Effector memory CD4-positive, alpha-beta T cell (primary cell): ENCODE results near the gene MAFG.

Experiments used
- DNase-seq, 3 donors: peaks; one replicate each; pipeline ENCODE4 v3.0.0-alpha.2; 2020
- H3K27ac ChIP-seq: 2 replicates; pipeline ENCODE4 v1.7.0; 2013; ENCODE audit warnings: mild to moderate bottlenecking, low read length, moderate library complexity; ENCODE audit not compliant: insufficient read depth, poor library complexity, severe bottlenecking
- H3K27me3 ChIP-seq: replicated peaks from 2 replicates; pipeline ENCODE4 v1.7.0; 2013; ENCODE audit warnings: mild to moderate bottlenecking, low read length; ENCODE audit not compliant: insufficient read depth, control insufficient read depth, poor library complexity, severe bottlenecking
- H3K36me3 ChIP-seq: 2 replicates; pipeline ENCODE4 v1.7.0; 2013; ENCODE audit warnings: mild to moderate bottlenecking, low read length, moderate library complexity; ENCODE audit not compliant: control insufficient read depth, insufficient read depth
- H3K4me1 ChIP-seq: 2 replicates; pipeline ENCODE4 v1.7.0; 2013; ENCODE audit warnings: low read length, mild to moderate bottlenecking; ENCODE audit not compliant: control insufficient read depth, insufficient read depth, poor library complexity, severe bottlenecking
- H3K4me3 ChIP-seq: 2 replicates; pipeline ENCODE4 v1.7.0; 2013; ENCODE audit warnings: low read length, low read depth, mild to moderate bottlenecking; ENCODE audit not compliant: insufficient read depth, poor library complexity, severe bottlenecking
- H3K9me3 ChIP-seq: 2 replicates; pipeline ENCODE4 v1.7.0; 2013; ENCODE audit warnings: mild to moderate bottlenecking, low read length, moderate library complexity; ENCODE audit not compliant: control insufficient read depth
- total RNA-seq, 3 donors: gene quantifications; one replicate each; lab custom pipeline; 2026; lab: John Stamatoyannopoulos, UW

MAFG gene
- 12.0 to 21.8 (median 21.0) reads per million in 3 donors for total RNA-seq

DNA sequence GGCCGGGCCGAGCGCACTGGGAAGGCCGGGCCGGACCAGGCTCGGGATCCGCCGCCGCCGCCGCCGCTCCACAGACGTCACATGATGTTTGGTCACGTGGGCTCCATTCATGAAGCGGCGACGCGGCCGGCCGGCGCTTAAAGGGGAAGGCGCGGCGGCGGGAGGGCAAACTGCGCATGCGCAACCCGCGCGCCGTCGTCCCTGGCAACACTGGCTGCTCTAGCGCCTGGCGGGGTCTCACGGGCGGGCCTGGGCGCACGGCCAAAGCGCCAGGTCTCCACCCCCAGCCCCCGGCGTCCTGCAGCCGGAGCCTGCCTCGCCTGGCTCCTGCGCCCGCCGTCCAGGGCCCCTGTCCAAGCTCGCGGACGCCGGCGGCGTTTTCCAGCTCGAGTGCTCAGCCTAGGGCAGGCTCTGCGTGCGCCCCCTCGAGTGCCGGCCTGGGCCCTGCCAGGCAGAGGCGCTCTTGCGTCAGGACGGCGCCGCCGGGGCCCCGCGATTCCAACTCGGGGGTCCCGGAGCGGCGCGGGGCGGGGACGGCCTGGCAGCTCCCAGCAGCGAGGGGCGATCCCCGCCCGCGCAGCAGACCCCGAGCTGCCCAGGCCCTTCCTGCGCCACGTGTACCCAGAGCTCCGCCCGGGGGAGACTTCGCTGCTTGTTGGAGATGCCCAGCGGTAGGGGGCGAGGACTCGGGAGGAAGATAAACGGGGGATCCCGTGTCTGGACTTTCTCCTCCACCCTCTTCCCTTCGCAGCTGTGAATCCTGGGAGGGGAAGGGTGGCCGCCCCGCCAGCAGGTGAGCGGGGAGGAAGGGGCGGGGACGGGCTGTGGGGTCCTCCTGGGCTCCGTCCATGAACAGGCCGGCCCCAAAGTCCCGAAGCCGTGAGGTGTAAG is at the start of gene MAFG:
Gene MAFG (minus strand): TSS at position 83 of the 891 bp plus-strand sequence. CDS start 4,550 bp downstream, outside the sequence.
- no peaks in the 10 kb centered on the region for H3K36me3 ChIP-seq
- H3K27me3 ChIP-seq: peaks cover 9% of the 10 kb centered on the region
- H3K4me3 ChIP-seq: peak within 1 kb of the TSS; percentile 55
- H3K4me1 ChIP-seq: peaks cover 37% of the 10 kb centered on the region
- no peaks in the 10 kb centered on the region for H3K9me3 ChIP-seq
- H3K27ac ChIP-seq: peak within 1 kb of the TSS; percentile 79
- peak; percentile 81 to 87 (median 84) for DNase-seq

DNA sequence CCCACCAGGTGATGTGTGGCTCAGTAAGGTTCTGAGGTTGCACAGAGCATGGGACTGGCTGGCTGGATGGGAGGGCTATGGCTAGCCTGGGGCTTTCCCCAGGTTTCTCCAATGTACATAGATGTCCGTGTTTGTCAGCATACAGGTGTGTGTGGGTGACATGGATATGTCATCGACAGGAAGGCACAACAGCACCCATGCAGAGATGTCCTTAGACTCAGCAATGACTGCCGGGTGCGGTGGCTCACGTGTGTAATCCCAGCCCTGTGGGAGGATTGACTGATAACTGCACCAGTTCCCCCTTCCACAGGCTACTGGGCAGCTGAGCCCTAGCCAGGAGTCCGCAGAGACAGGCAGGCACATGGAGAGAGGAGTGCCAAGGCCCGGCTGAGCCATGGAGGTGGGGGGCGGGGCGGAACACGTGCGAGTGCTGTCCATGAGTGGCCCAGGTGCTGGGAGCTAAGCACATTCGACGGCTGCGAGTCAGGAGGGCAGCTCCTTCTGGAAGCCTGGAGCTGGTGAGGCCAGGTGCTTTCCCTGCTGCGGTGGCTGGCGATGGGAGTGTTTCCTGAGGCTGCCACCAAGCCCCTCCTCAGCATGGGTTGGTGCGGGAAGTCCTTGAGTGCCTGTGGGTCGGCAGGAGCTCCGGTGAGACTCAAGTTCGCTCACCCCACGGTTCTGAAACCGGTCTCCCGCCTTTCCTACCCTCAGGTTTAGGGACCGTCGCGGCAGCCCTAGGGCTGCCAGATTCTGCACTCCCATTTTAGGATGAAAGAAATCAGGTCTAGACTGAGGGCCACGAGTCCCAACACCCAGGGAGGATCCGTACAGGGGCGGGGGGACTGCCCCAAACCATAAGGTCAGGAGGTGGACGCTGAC is 49.0 kb upstream of the MAFG start:
- Histone ChIP-seq H3K4me3 (peak overlapping the region; percentile 86), H3K27me3 (no peaks in the 10 kb centered on the region), H3K9me3 (no peaks in the 10 kb centered on the region), H3K4me1 (peaks cover 32% of the 10 kb centered on the region), H3K27ac (peak overlapping the region; percentile 73), H3K36me3 (no peaks in the 10 kb centered on the region)
- peak in 2 of 3 donors; percentile 12 to 36 for DNase-seq

DNA sequence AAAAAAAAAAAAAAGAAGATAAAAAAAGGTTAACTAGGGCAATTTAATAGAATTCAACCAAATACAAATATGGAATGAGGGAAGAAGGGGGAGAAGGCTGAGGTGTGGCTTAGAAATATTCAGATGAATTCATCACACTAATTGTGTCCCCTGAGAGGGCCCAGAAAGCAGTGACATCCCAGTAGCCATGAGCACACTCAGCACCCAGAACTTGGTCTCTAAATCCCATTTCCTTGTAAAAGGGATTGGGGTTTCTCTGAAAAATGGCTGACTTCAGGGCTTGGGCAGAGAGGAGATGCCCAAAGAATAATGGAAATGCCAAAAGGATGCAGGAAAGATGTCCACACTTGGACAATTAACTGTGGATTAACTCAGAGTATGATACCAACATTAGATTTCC is 45.9 kb upstream of the MAFG start:
- Histone ChIP-seq H3K4me3 (no peak overlapping the region), H3K27me3 (no peaks in the 10 kb centered on the region), H3K4me1 (peaks cover 19% of the 10 kb centered on the region), H3K36me3 (no peaks in the 10 kb centered on the region), H3K9me3 (no peaks in the 10 kb centered on the region), H3K27ac (no peak overlapping the region)
- DNase-seq: no peak

DNA sequence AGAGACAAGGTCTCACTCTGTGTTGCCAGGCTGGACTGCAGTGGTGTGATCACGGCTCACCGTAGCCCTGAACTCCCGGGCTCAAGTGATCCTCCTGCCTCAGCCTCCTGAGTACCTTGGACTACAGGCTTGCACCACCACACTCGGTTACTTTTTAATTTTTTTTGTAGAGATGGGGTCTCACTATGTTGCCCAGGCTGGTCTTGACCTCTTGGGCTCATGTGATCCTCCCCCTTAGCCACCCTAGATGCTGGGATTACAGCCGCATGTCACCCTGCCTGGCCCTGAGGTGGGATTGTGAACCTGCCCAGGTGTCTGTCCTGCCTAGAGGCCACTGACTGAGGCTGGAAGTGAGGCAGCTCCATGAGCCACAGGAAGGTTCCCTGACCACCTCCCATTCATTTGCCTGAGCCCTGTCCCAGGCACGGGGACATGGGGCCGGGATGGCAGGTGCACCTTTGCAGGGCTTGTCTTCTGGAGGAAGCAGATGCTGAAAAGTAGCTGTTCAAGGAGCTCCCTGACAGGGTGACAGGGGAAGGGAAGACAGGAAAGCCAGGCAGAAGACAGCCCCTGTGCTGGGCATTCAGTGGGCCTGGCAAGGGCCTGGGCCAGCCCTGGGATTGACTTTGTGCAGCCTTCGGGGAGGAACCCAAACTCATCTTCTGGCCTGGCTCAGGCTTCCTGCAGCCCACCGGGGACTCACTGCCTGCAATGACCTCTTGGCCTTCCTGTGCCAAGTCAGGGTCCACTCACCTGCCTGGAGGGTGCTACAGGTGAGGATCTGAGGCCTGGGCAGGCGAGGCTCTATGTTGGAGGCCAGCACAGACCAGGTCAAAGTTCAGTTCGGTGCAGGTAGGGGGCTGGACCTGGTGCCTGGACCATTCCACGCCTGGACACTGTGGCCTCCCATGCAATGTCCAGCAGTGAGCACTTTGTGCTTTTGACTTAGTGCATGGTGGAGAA is 41.6 kb upstream of the MAFG start:
- Histone ChIP-seq H3K27me3 (no peaks in the 10 kb centered on the region), H3K4me1 (peaks cover 15% of the 10 kb centered on the region), H3K36me3 (no peaks in the 10 kb centered on the region), H3K4me3 (no peak overlapping the region), H3K9me3 (no peaks in the 10 kb centered on the region), H3K27ac (no peak overlapping the region)
- DNase-seq: no peak

DNA sequence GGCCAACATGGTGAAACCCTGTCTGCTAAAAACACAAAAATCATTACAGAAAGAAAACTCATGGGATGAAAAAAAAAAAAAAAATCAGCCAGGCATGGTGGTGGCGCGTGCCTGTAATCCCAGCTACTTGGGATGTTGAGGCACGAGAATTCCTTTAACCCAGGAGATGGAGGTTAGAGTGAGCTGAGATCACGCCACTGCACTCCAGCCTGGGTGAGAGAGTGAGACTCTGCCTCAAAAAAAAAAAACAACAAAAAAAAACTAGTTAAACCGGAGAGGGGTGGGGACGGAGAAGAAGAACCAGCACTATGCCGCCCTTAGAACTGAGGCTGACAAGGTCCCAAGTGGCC is 40.8 kb upstream of the MAFG start:
- Histone ChIP-seq H3K36me3 (no peaks in the 10 kb centered on the region), H3K4me3 (peak overlapping the region; percentile 22), H3K27ac (peak overlapping the region; percentile 48), H3K27me3 (no peaks in the 10 kb centered on the region), H3K9me3 (no peaks in the 10 kb centered on the region), H3K4me1 (peaks cover 15% of the 10 kb centered on the region)
- DNase-seq: no peak

DNA sequence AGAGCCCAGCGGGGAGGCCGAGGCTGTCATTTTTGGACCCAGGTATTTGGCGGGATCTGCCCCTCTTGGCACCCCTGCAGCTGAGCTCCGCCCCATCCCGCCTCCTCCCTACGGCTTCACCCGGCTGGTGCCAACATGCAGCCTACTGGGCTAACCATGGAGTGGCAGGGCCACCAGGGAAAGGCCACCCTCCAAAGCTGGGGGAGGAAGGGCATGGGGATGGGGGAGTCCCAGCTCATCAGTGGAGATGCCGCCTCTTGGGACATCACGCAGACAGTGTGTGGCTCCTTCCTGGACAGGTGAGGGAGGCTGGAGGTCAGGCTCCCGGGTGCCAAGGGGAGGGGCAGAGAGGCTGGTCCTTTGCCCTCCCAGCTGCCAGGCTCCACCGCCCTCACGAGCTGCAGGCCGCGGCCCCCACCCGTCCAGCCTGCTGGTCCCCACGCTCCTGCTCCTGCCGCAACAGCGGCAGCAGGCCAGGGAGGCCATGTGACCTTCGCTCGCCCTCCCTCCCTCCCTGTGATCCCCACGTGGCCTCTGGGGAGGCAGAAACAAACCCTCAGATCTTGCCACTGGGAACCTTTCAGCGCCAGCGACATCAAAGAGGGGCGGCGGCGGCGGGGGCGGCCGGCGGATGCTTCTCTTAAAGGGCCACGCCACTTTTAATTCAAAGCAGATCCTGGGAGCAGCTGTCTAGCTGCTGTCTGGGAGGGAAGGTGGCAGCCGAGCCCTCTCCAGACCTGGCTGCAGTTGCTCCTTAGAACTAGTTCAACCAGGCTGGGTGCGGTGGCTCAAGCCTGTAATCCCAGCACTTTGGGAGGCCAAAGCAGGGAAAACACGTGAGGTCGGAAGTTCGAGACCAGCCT is 40.2 kb upstream of the MAFG start:
- Histone ChIP-seq H3K27ac (peak overlapping the region; percentile 48), H3K4me1 (peaks cover 15% of the 10 kb centered on the region), H3K36me3 (no peaks in the 10 kb centered on the region), H3K4me3 (peak overlapping the region; percentile 49), H3K27me3 (no peaks in the 10 kb centered on the region), H3K9me3 (no peaks in the 10 kb centered on the region)
- DNase-seq: peak; percentile 74 to 83 (median 82)

DNA sequence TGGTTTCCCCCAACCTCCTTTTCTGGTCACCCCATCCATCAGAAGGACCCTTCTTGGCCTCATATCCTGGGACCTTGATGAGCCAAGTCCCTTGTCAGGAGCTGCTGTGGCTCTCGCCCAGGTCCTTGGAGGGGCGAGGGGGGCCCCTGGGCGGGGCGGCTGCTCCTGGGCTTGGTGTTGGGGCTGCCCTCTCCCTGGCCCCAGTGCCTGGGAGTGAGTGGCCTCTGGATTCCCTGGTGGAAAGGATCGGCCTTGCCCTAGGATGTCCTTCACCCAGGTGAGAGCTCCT is 39.7 kb upstream of the MAFG start:
- H3K27me3 ChIP-seq: peaks cover 4% of the 10 kb centered on the region
- peaks cover 15% of the 10 kb centered on the region for H3K4me1 ChIP-seq
- no peaks in the 10 kb centered on the region for H3K36me3 ChIP-seq
- H3K27ac ChIP-seq: no peak overlapping the region
- no peaks in the 10 kb centered on the region for H3K9me3 ChIP-seq
- DNase-seq: no peak
- H3K4me3 ChIP-seq: peak overlapping the region; percentile 49

DNA sequence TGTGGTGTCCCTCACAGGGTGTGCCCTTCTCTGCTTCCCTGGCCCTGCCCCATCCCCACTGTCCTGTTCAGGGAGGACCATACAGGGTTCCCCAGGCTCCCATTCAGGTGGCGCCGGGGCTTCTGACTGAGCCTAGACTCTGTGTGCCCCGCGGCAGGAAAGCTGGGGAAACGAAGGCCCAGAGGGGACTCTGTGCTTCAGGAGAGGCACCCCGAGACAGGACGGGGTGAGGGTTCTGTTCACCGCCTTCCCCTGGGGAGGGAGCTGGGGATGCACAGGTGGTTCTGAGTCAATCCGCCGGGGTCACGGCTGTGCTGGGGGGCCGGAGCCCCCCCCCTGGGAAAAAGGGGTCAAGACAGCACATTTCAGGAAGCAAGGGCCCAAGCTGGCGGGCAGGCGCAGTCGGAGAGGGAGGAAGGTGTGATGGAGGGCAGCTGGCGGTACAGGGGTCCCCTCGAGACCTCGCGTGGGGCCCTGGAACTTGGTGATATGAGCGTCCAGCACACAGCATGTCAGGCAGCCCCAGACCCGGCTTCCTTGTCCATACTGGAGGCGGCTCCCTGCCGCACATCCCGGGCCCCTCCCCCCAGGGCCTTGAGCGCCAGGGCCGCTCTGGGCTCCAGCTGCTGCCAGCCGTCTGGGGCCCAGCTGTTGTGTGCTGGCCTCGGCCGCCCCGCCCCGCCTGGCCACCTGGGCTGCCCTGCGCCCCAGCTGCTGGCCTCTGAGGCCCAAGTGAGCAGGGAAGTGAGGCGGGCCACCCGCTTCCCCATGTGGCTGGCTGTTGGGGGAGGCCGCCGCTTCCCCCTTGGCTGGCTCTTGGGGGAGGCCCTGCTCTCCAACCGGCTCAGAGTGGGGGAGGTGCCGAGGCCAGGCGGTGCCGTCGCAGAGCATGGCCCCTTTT is 39.1 kb upstream of the MAFG start:
- no peaks in the 10 kb centered on the region for H3K9me3 ChIP-seq
- H3K36me3 ChIP-seq: no peaks in the 10 kb centered on the region
- no peak for DNase-seq
- peaks cover 10% of the 10 kb centered on the region for H3K27me3 ChIP-seq
- H3K27ac ChIP-seq: no peak overlapping the region
- no peak overlapping the region for H3K4me3 ChIP-seq
- peaks cover 18% of the 10 kb centered on the region for H3K4me1 ChIP-seq
